GM19351 (cell line): ENCODE results near the gene RACGAP1.

Source experiments
- ATAC-seq: cut with Tn5 transposase; IDR thresholded peaks from one replicate; pipeline ENCODE4 v1.9.1; 2021; ENCODE audit warnings: mild to moderate bottlenecking, moderate library complexity; ENCODE audit not compliant: unreplicated experiment

The RACGAP1 gene

DNA sequence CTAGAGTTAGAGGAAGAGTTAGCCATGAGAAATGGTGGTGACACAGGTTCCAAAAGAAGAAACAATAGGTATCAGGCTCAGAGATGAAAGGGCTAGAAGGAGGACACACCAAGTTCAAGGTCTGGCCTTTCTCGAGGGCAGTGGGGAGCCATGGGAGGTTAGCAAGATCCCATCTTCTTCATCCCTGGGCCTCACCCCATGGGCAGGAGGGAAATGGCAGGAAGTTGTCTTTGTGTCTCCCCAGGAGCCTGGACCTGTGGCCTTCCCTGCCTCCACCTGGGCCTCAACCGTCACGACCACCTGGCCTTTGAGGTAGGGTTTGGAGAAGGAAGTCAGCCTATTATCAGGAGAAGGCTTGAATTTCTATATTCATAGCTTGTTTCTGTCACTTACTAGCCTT lies 80.6 kb downstream of the RACGAP1 start:
- no peak for ATAC-seq

DNA sequence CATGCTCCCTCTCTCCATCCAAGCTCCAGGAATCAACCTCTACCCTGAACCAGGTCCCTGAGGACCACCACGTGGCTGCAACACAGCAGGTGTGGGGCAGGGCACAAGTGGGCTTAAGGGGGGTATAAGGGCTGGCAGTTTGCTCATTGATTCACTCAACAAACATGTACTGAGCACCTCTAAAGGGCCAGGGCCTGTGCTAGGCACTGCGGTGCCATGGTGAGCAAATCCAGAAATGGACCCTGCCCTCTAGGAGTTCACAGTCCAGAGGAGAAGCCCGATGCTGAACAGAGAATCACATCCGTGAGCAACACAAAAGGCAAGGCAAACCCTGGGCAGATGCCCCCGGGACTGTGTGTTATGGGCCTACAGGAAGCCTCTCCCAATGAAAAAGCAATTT lies 81.2 kb downstream of the RACGAP1 start:
- ATAC-seq: no peak

DNA sequence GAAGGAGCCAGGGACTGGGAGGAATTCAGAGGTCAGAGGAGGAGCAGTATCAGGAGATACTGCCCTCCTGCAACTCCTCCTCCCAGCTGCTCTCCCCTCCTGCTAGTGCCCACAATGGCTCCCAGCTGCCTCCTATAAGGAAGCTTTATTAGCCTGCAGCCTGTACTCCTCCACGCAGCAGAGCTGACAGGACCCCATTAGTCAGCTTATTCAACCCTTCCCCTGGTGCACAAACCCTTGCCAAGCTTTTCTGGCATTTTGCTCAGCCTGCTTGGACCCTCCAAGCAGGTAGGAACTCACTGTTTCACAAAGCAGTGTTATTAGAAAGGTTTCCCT lies 81.7 kb downstream of the RACGAP1 start:
- no peak for ATAC-seq

DNA sequence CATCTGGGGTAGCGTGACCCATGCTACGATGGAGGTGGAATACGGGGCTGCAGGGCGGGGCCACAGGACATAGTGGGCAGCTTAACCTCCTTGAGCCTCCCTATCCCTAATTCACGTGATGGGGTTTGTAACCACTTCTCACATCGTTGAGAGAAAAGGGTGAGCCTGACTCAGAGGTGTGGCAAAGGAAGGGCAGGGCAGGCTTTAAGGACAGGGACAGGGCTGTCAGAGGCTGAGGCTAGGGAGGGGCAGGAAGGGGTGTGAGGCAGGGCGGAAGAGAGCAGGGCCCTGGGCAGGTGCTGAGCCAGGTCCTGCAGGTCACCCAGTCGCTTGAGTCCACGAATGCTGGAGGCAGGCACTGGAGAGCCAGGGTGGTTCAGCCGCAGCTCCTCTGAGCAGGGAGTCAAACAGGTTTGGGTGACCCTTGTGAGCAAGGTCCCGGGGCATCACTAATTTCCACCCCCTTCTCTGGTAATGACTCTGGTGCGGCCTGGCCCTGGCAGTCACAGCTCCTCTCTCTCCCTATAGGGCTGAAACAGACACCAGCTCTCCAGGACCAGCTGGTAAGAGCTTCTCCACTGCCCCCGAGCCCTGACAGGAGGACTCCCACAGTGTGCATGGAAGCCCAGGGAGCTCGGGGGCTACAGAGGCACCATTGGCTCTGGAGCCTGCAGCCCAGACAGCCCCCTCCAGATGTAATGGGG lies 82.2 kb downstream of the RACGAP1 start:
- ATAC-seq: no peak

DNA sequence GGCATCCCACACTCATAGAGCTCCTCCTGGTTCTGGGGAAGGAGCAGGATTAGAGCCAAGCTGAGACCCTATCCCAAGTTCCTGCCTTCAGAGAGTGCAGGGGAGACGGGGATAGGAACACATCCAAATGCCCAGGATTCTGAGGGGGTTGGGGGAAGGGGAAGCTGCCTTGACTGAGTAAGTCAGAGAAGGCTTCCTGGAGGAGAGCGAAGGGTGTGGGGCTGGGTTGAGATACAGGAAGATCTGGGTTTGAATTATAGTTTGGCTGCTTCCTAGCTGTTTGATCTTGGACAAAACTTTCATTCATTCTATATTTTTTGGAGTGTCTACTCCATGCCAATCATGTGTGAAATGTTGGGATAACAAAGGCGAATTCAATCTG lies 82.8 kb downstream of the RACGAP1 start:
- ATAC-seq: no peak

DNA sequence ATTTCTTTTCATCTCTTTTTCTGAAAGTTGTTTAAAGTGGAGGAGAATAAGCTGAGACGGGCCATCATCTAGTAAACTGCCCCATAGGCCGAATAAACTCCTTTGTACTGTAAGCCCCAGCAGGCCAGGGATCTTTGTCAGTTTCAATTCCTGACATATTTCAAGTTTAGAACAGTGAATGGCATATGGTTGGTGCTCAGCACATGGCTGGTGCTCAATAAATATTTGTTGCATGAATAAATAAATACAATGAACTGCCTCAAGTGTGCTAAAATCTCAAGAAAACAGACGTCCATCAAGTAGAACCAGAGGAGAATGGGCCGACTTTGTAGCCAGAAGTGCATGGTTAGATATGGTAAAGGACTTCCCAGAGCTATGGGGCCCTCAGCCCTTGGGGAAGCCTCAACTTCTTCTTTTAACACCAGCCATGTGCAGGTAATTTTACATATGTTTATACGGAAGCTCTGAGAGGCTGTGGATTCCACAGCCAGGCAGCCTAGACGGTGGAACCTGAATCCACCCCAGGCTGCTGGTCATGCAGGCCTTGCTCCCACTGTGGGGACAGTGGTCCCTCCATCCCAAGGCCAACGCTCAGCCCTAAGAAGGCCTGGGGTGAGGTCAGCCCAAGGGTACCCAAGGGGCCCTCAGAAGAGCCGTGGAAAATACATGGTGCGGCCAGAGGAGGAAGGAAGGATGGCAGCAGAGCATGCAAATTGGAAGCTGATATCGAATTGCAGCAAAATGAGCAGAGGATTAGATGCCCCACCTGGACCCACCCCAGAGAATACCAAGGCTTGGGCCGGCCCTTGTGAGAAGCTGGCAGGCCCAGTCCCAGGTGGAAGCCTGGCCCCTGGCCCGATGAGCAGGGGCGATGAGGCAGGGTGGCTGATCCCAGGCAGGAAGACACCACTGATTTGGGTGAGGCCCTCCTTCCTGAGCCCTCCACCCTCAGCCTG lies 83.5 kb downstream of the RACGAP1 start:
- no peak for ATAC-seq

DNA sequence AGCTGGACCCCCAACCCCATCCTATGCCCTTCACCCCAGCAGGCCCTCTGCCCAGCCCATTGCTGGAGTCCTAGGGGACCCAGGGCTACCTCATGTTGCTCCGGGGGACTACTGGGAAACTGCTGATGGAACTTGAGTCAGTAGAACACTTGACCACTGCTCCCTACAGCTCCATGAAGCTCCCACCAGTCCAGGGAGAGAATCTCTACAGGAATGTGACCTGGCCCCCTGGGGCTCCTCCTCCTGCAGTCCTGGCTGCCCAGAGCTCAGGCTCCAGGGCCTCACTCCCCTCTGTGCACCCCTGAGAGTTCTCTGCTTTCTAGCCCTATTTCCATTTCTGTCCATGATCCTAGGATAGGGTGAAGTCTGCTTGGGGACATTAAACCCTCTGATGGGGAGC lies 85.6 kb downstream of the RACGAP1 start:
- ATAC-seq: no peak

DNA sequence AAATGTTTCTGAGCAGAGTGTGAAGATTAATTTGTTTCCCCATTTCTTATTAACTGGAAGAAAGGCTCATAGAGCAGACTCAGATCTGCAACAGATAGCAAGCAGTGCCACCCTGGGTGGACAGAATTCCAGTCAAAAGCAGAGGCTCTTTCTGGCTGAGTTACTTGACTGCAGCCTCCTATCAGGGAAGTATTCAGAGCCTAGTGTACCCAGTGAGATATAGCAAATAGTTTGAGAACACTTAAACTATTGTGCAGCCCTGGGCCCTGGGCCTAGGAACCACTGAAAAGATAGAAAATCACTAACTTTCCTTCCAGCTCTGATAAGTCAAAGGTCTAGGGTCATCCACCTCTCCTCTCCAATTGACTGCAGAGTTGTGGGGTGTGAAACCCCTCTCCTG lies 86.0 kb downstream of the RACGAP1 start:
- no peak for ATAC-seq
